NB4 (cell line): ENCODE data around the gene ZFP28.

Source experiments
- DNase-seq: peaks from one replicate; pipeline ENCODE4 v3.0.0; 2010; ENCODE audit warnings: low read depth
- H3K4me3 ChIP-seq: one replicate; pipeline ENCODE4 v1.5.1; 2011; ENCODE audit warnings: mild to moderate bottlenecking, low read depth, low read length, moderate library complexity
- CTCF ChIP-seq: IDR thresholded peaks from one replicate; pipeline ENCODE4 v1.5.1; 2012; ENCODE audit warnings: low read depth, low read length
- MAX ChIP-seq: IDR thresholded peaks from 2 replicates; pipeline ENCODE4 v1.6.1; 2011; ENCODE audit warnings: low read depth, low read length
- MYC ChIP-seq: IDR thresholded peaks from 2 replicates; pipeline ENCODE4 v1.6.1; 2011; ENCODE audit warnings: low read depth, low read length
- POLR2A ChIP-seq: IDR thresholded peaks from 2 replicates; pipeline ENCODE4 v1.6.1; 2011; ENCODE audit warnings: mild to moderate bottlenecking; ENCODE audit not compliant: insufficient read length; ENCODE audit errors: extremely low read depth

The ZFP28 gene

DNA sequence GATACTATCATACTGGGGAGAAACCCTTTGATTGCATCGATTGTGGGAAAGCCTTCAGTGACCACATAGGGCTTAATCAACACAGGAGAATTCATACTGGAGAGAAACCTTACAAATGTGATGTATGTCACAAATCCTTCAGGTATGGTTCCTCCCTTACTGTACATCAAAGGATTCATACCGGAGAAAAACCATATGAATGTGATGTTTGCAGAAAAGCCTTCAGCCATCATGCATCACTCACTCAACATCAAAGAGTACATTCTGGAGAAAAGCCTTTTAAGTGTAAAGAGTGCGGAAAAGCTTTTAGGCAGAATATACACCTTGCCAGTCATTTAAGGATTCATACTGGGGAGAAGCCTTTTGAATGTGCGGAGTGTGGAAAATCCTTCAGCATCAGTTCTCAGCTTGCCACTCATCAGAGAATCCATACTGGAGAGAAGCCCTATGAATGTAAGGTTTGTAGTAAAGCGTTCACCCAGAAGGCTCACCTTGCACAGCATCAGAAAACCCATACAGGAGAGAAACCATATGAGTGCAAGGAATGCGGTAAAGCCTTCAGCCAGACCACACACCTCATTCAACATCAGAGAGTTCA, 15.6 kb downstream of the ZFP28 start:
- DNase-seq: no peak
- no peak overlapping the region for H3K4me3 ChIP-seq
- TF ChIP-seq CTCF: no peak
- TF ChIP-seq POLR2A: no peak
- TF ChIP-seq MYC: no peak
- TF ChIP-seq MAX: no peak

GRCh38 chr19:56562766-56563165, 24.0 kb downstream of the ZFP28 start:
- no peak for TF ChIP-seq MAX
- TF ChIP-seq CTCF: no peak
- no peak for TF ChIP-seq POLR2A
- no peak for TF ChIP-seq MYC
- DNase-seq: no peak
- no peak overlapping the region for H3K4me3 ChIP-seq

DNA sequence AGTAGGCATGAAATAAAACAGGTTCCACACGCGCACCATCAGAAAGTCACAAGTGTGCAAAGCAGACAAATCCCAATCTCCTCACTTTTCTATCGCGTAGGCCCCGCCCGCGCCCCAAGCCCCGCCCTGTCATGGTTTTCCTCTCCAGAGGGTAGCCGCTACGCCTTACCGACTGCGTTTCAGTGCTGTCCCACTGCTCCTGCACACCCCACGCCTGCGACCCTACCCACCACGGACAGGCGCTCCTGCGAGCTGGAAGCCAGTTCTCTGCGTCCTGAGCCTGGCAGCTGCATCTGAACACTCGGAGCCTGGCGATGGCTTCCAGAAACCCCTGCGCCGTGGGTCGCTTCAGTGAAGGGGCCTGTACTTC, 28.1 kb downstream of the ZFP28 start:
- peak overlapping the region; percentile 59 for H3K4me3 ChIP-seq
- peak; percentile 20 for DNase-seq
- TF ChIP-seq MYC: no peak
- TF ChIP-seq MAX: no peak
- no peak for TF ChIP-seq POLR2A
- no peak for TF ChIP-seq CTCF

- peak; percentile 88 for DNase-seq
- peak within 1 kb of the TSS; percentile 62 for H3K4me3 ChIP-seq
- TF ChIP-seq MYC (no peak), POLR2A (no peak), MAX (no peak), CTCF (no peak)
Measured at GRCh38 chr19:56567274-56568120, 28.7 kb downstream of the ZFP28 start, which contains the start of gene ZNF470. Gene ZNF470, plus strand, starts transcription at chr19:56567468. Its CDS starts 2,844 bp downstream, at chr19:56570312.

GRCh38 chr19:56572589-56572988, 33.8 kb downstream of the ZFP28 start:
- DNase-seq: no peak
- no peak overlapping the region for H3K4me3 ChIP-seq
- no peak for TF ChIP-seq MYC
- no peak for TF ChIP-seq CTCF
- no peak for TF ChIP-seq POLR2A
- TF ChIP-seq MAX: no peak
